Duodenal mucosa (tissue), 2 donors: ENCODE data around the gene ARHGAP44.
"Not testable (repeated sequence)": the region's sequence is repeated elsewhere in the genome, so short reads cannot be mapped to it uniquely, and the experiment has no call there.

ENCODE experiments used
- H3K27ac ChIP-seq: one replicate; pipeline ENCODE4 v1.7.0; 2013; ENCODE audit warnings: low read depth, low read length
- H3K27me3 ChIP-seq, 2 donors: one replicate each; pipeline ENCODE4 v1.7.0; 2013; ENCODE audit warnings: low read length in 2 of 2, control low read depth in 1 of 2; ENCODE audit not compliant: insufficient read depth in 2 of 2, control insufficient read depth in 1 of 2
- H3K36me3 ChIP-seq, 2 donors: one replicate each; pipeline ENCODE4 v1.7.0; 2013; ENCODE audit warnings: low read length in 2 of 2, control low read depth in 1 of 2; ENCODE audit not compliant: insufficient read depth in 2 of 2, control insufficient read depth in 1 of 2
- H3K4me1 ChIP-seq, 2 donors: one replicate each; pipeline ENCODE4 v1.7.0; 2013; ENCODE audit warnings: low read length in 2 of 2, control low read depth in 1 of 2; ENCODE audit not compliant: insufficient read depth in 2 of 2, control insufficient read depth in 1 of 2
- H3K4me3 ChIP-seq, 2 donors: one replicate each; pipeline ENCODE4 v1.7.0; 2013; ENCODE audit warnings: low read length in 2 of 2, low read depth in 1 of 2
- H3K9ac ChIP-seq, 2 donors: one replicate each; pipeline ENCODE4 v1.7.0; 2013; ENCODE audit warnings: low read length in 2 of 2, low read depth in 1 of 2
- H3K9me3 ChIP-seq, 2 donors: one replicate each; pipeline ENCODE4 v1.7.0; 2013; ENCODE audit warnings: low read length in 2 of 2, control low read depth in 1 of 2; ENCODE audit not compliant: control insufficient read depth in 1 of 2

Gene ARHGAP44

DNA sequence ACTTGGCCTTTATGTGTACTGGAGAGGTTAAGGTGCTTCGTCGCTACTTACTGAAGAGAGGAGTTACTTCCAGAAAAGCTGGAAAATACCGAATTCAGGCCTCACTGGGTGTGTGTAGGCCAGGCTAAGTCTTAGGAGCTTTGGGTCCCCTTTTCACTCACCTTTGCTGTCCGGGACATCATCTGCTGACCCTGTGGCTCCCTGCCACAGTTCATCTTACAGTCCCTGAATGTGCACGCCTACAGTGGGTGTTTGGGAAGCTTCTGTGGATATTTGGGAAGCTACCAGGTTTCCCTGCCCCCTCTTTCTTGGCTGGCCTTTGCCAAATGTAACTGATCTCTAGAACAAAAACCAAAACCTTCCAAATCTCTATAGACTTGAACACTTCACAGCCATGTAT lies 177.1 kb downstream of the ARHGAP44 start:
- Histone ChIP-seq H3K9me3 (no peaks in the 10 kb centered on the region), H3K9ac (no peak overlapping the region), H3K36me3 (no peaks in the 10 kb centered on the region), H3K4me1 (no peaks in the 10 kb centered on the region), H3K4me3 (no peak overlapping the region), H3K27ac (no peak overlapping the region), H3K27me3 (no peaks in the 10 kb centered on the region)

DNA sequence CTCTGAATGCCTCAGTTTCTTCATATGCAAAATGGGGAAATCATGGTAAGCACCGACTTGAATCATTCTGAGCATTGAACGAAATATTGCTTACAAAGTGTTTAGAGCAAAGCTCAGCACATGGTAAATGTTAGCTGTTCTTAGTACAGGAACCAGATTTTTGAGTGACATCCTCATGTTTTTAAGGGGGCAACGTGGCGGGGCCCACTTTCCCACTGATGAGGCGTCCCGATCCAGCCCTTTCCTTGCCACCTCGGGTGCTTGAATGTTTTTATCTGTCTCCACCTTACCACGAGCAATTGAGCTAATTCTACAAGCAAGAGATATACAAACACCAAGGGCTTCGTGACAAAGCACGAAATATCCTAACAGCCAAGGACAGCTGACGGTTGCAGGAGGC lies 178.7 kb downstream of the ARHGAP44 start:
- H3K36me3 ChIP-seq = no peaks in the 10 kb centered on the region
- no peak overlapping the region for H3K9ac ChIP-seq

DNA sequence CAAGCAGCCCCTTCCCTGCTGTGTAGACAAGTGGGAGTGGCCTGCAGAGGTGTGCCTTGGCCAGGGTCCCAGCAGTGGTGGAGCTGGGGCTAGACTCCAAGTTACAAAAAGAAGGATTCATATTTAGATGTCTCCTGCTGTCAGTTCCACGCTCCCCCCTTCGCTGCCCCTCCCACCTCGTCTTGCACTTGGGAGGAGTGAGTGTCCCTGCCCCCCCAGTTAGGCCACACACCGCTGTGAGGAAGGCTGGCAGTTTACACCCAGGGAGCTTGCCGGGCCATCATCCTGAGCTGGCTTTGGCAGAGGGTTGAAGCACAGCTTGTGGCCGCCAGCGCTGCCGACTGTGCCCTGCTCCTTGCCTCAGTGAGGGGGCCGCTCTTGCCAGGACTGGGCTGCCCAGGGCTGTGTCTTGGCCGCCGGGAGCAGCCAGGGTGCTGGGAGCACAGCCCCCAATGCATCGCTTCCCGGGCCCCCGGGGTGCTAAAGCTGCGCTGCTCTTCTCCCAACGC lies 184.3 kb downstream of the ARHGAP44 start:
- H3K4me1 ChIP-seq = no peaks in the 10 kb centered on the region
- H3K27ac ChIP-seq = no peak overlapping the region
- H3K4me3 ChIP-seq = no peak overlapping the region
- no peaks in the 10 kb centered on the region for H3K27me3 ChIP-seq
- no peaks in the 10 kb centered on the region for H3K9me3 ChIP-seq
- no peak overlapping the region for H3K9ac ChIP-seq
- H3K36me3 ChIP-seq = no peaks in the 10 kb centered on the region

More for the DNA sequence above, 178.7 kb downstream of the ARHGAP44 start:
- Histone ChIP-seq H3K27me3 (no peaks in the 10 kb centered on the region), H3K4me1 (no peaks in the 10 kb centered on the region), H3K4me3 (no peak overlapping the region), H3K27ac (no peak overlapping the region), H3K9me3 (no peaks in the 10 kb centered on the region)

DNA sequence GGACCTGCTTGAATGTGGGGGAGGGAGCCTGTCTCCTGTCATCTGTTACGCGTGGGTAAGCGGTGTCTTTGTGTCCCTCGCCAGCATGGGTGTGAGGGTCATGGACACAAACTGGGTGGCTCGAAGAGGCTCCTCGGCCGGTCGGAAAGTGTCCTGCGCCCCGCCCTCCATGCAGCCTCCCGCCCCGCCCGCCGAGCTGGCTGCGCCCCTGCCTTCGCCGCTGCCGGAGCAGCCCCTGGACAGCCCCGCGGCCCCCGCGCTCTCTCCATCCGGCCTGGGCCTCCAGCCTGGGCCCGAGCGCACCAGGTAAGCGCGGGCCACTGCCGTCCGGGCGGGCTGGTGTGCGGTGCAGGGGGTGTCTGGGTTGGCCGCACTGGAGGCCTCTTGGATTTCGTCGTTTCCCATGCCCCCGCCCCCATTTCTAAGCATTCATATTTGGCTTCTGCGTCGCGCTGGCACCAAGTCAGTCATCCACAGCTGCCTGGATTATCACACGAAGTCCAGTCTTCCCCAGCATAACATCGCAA lies 184.8 kb downstream of the ARHGAP44 start:
- no peak overlapping the region for H3K9ac ChIP-seq
- no peaks in the 10 kb centered on the region for H3K4me1 ChIP-seq
- no peak overlapping the region for H3K4me3 ChIP-seq
- H3K27ac ChIP-seq = no peak overlapping the region
- H3K36me3 ChIP-seq = no peaks in the 10 kb centered on the region
- H3K9me3 ChIP-seq = no peaks in the 10 kb centered on the region
- H3K27me3 ChIP-seq = no peaks in the 10 kb centered on the region

DNA sequence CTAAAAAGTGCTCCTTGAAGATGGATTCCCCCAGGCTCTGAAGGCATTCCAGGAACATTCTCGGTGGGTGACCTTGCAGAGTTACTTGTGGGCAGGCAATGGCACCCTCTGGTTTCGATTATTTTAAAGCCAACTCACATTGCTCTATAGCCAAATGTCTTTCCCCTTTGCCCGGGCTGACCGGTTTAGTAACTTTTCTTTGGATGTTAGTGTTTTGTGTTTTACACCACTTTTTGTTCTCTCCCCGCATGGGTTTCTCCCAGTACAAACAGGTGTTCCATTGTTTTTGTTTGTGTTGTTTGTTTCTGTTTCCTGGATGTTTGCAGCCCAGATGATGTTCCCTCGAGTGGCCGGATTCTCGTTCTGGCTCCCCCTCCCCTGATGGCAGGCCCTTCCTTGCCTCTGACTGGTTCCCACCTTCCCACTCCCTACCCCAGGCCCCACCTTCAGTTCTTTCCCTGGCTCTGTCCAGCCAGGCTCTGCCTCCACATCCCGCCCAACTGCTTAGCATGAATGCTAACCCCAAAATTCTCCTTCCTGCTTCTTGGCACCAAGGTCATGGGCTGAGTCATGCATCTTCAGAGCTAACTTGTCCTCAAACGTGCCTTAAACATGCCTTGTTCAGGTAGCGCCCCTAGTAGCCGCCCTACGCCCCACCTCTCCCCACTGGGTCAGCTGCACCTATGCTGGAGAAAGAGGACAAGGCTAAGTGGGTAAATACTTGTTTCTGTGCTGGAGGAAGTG lies 187.9 kb downstream of the ARHGAP44 start:
- H3K27ac ChIP-seq = no peak overlapping the region
- no peaks in the 10 kb centered on the region for H3K27me3 ChIP-seq
- no peak overlapping the region for H3K9ac ChIP-seq
- no peak overlapping the region for H3K4me3 ChIP-seq
- no peaks in the 10 kb centered on the region for H3K9me3 ChIP-seq
- no peaks in the 10 kb centered on the region for H3K4me1 ChIP-seq
- peaks cover 0 to under 1% of the 10 kb centered on the region in 2 donors for H3K36me3 ChIP-seq

DNA sequence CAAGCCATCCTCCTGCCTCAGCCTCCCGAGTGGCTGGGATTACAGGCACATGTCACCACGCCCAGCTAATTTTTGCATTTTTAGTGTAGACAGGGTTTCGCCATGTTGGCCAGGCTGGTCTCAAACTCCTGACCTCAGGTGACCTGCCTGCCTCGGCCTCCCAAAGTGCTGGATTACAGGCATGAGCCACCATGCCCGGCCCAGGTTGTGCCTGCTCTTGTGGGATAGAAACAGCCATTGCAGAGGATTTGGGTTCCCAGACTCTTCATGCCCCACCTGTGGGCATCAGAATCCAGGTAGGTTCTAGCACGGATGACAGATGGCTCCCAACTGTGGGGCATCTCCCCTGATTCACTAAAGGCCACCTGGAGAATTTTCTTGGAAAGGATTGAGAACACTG lies 189.5 kb downstream of the ARHGAP44 start:
- not testable (repeated sequence) for H3K36me3 ChIP-seq, H3K4me3 ChIP-seq, H3K9me3 ChIP-seq, H3K27me3 ChIP-seq, H3K4me1 ChIP-seq, H3K9ac ChIP-seq, H3K27ac ChIP-seq

DNA sequence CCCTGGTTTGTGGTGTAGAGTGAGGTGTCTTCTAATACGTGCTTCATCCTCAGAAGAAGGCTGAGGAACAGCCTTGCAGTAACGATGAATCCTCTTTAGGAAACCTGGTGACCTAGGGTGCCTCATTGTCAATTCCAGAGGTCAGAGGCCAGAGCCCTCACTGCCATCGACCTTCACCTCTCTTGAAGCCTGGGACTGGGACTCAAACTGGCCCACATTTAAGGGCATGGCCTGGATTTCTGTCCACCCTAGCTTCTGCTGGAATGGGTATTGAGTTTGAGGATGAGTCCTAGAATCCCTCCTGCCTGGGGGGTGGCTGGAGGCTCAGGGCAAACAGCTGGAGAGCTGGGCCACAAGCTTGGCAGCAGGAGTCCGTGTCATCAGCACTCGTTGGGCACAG lies 189.9 kb downstream of the ARHGAP44 start:
- H3K9me3 ChIP-seq = no peaks in the 10 kb centered on the region
- H3K27ac ChIP-seq = no peak overlapping the region
- H3K9ac ChIP-seq = no peak overlapping the region
- no peak overlapping the region for H3K4me3 ChIP-seq
- H3K27me3 ChIP-seq = no peaks in the 10 kb centered on the region
- peaks cover 0 to 4% of the 10 kb centered on the region in 2 donors for H3K36me3 ChIP-seq
- H3K4me1 ChIP-seq = no peaks in the 10 kb centered on the region

DNA sequence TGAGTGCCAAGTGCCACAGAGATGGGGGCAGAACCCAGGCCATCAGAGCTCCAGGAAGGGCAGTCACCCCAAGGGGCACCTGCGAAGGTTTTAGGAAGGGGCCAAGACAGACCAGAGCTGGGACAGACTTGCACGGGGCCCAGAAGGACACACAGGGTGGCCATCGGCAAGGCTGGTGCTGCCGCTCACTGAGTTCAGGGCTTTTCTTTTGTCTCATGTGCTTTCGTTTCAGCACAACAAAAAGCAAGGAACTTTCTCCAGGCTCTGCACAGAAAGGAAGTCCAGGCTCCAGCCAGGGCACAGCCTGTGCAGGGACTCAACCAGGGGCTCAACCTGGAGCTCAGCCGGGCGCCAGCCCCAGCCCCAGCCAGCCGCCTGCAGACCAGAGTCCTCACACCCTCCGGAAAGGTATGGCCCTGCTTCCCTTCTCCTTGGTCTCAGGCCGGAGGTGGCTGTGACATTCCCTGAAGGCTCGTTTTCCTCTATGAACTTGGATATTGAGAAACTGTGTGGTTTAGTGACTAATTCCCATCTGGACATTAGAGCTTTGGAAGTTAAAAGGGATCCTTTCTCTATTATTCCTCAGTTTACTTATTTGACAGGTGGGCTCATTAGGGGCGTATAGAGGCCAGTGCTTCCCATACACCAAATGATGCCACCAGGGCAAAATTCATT lies 190.7 kb downstream of the ARHGAP44 start:
- Histone ChIP-seq H3K9me3 (no peaks in the 10 kb centered on the region), H3K4me3 (no peak overlapping the region), H3K36me3 (peaks cover 0 to 4% of the 10 kb centered on the region in 2 donors), H3K27me3 (no peaks in the 10 kb centered on the region), H3K4me1 (no peaks in the 10 kb centered on the region), H3K27ac (no peak overlapping the region), H3K9ac (no peak overlapping the region)

DNA sequence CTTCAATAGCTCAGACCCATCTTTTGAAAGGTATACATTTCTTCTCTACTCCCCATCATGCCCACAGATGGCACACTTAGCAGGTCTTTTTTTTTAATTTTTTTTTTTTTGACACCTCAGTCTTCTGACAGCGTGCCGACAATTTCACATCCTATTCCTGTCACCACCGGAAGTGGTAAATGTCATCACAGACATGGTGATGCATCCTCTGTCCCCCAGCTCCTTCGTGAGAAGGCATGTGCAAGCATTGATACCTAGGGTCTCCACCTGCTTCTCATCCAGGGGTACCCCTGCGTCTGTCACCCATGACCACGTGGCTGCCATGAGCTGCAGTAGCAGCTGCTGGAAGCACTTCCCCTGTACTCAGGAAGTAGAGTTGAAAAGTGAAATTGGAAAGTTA lies 192.9 kb downstream of the ARHGAP44 start:
- Histone ChIP-seq H3K27me3 (no peaks in the 10 kb centered on the region), H3K27ac (no peak overlapping the region), H3K9ac (no peak overlapping the region), H3K36me3 (peaks cover 0 to 4% of the 10 kb centered on the region in 2 donors), H3K4me3 (no peak overlapping the region), H3K4me1 (no peaks in the 10 kb centered on the region), H3K9me3 (no peaks in the 10 kb centered on the region)
